HAP-1 (cell line): ENCODE results near the gene C20orf204.
"Not testable (repeated sequence)": the region's sequence is repeated elsewhere in the genome, so short reads cannot be mapped to it uniquely, and the experiment has no call there.

Experiments
- DNase-seq, 2 experiments: peaks; one replicate each; pipeline ENCODE4 v3.0.0-alpha.2; 2016 to 2020; ENCODE audit warnings: low spot score in 2 of 2
- H3K27me3 ChIP-seq: fragments of 250-450 bp; sonication (Bioruptor Pico); 2 replicates; pipeline ENCODE4 v1.5.1; 2020; ENCODE audit warnings: low read depth, mild to moderate bottlenecking, moderate library complexity
- H3K36me3 ChIP-seq: fragments of 250-450 bp; sonication (Bioruptor Pico); replicated peaks from 2 replicates; pipeline ENCODE4 v1.5.1; 2020; ENCODE audit warnings: mild to moderate bottlenecking
- H3K4me1 ChIP-seq: fragments of 250-450 bp; sonication (Bioruptor Pico); 2 replicates; pipeline ENCODE4 v1.5.1; 2020; ENCODE audit warnings: mild to moderate bottlenecking
- H3K4me3 ChIP-seq: fragments of 250-450 bp; sonication (Bioruptor Pico); 2 replicates; pipeline ENCODE4 v1.5.1; 2020; ENCODE audit warnings: mild to moderate bottlenecking, moderate library complexity
- H3K9me3 ChIP-seq: fragments of 250-450 bp; sonication (Bioruptor Pico); 2 replicates; pipeline ENCODE4 v1.5.1; 2020; ENCODE audit warnings: mild to moderate bottlenecking, moderate library complexity
- in situ Hi-C: fragments of 300-500 bp; cut with MboI; formaldehyde crosslinking; loops from 3 replicates; pipeline ENCODE4 v1.14.3; 2020; ENCODE audit warnings: low sequenced_read_pairs, inconsistent platforms, mixed read lengths

C20orf204 gene

GRCh38 chr20:64079273-64080012, 43.5 kb downstream of the C20orf204 start, which contains the start of gene RGS19:
Gene RGS19, minus strand, starts transcription at chr20:64079518. Its CDS starts 2,632 bp downstream, at chr20:64076886.
- H3K9me3 ChIP-seq, result no peaks in the 10 kb centered on the region; the same call in 1 of the 2 replicates
- in situ Hi-C loops, result no loop called here
- H3K4me3 ChIP-seq, result peak within 1 kb of the TSS; percentile 63
- peaks cover 17% of the 10 kb centered on the region for H3K4me1 ChIP-seq
- H3K27me3 ChIP-seq, result no peaks in the 10 kb centered on the region
- H3K36me3 ChIP-seq, result no peaks in the 10 kb centered on the region
- peak; percentile 71 to 88 for DNase-seq

- peak in 1 of 2 experiments; percentile 1 for DNase-seq
- Histone ChIP-seq H3K4me1 (peaks cover 17% of the 10 kb centered on the region), H3K27me3 (no peaks in the 10 kb centered on the region), H3K9me3 (no peaks in the 10 kb centered on the region; the same call in 1 of the 2 replicates), H3K4me3 (peak within 1 kb of the TSS; percentile 63), H3K36me3 (no peaks in the 10 kb centered on the region)
- in situ Hi-C loops, result no loop called here
Observed at GRCh38 chr20:64080013-64080812, 44.2 kb downstream of the C20orf204 start, which contains the start of gene OPRL1. Gene OPRL1, plus strand, starts transcription at chr20:64080082. Its CDS starts 12,639 bp downstream, at chr20:64092721.

GRCh38 chr20:64080813-64081623, 45.0 kb downstream of the C20orf204 start:
- in situ Hi-C loops, result no loop called here
- H3K36me3 ChIP-seq, result no peaks in the 10 kb centered on the region
- H3K9me3 ChIP-seq, result no peaks in the 10 kb centered on the region; the same call in 1 of the 2 replicates
- H3K4me3 ChIP-seq, result peak overlapping the region; percentile 51
- peaks cover 17% of the 10 kb centered on the region for H3K4me1 ChIP-seq
- peak in 1 of 2 experiments; percentile 2 for DNase-seq
- no peaks in the 10 kb centered on the region for H3K27me3 ChIP-seq

- Histone ChIP-seq H3K36me3 (no peaks in the 10 kb centered on the region), H3K27me3 (no peaks in the 10 kb centered on the region), H3K9me3 (peaks cover under 1% of the 10 kb centered on the region), H3K4me3 (no peak overlapping the region), H3K4me1 (peaks cover 17% of the 10 kb centered on the region)
- DNase-seq, result no peak
- in situ Hi-C loops, result no loop called here
Observed at GRCh38 chr20:64081624-64081964, 45.6 kb downstream of the C20orf204 start.

- no peak for DNase-seq
- in situ Hi-C loops, result no loop called here
- Histone ChIP-seq H3K27me3 (no peaks in the 10 kb centered on the region), H3K4me3 (no peak overlapping the region), H3K4me1 (peaks cover 17% of the 10 kb centered on the region), H3K9me3 (peaks cover 2% of the 10 kb centered on the region), H3K36me3 (no peaks in the 10 kb centered on the region)
Observed at GRCh38 chr20:64082126-64082731, 46.2 kb downstream of the C20orf204 start.

- Histone ChIP-seq H3K36me3 (no peaks in the 10 kb centered on the region), H3K4me3 (peak overlapping the region; percentile 33), H3K27me3 (no peaks in the 10 kb centered on the region), H3K9me3 (peaks cover 4% of the 10 kb centered on the region), H3K4me1 (peaks cover 17% of the 10 kb centered on the region)
- DNase-seq, result no peak
- in situ Hi-C loops, result no loop called here
Observed at GRCh38 chr20:64082820-64083377, 46.9 kb downstream of the C20orf204 start.

- peaks cover 15% of the 10 kb centered on the region for H3K4me1 ChIP-seq
- no peaks in the 10 kb centered on the region for H3K36me3 ChIP-seq
- no peaks in the 10 kb centered on the region for H3K27me3 ChIP-seq
- peaks cover 4% of the 10 kb centered on the region for H3K9me3 ChIP-seq
- H3K4me3 ChIP-seq, result peak overlapping the region; percentile 33
- in situ Hi-C loops, result no loop called here
- peak; percentile 87 to 95 for DNase-seq
Observed at GRCh38 chr20:64083378-64083803, 47.4 kb downstream of the C20orf204 start.

- H3K27me3 ChIP-seq, result no peaks in the 10 kb centered on the region
- H3K36me3 ChIP-seq, result no peaks in the 10 kb centered on the region
- H3K9me3 ChIP-seq, result peaks cover 4% of the 10 kb centered on the region
- DNase-seq, result no peak
- in situ Hi-C loops, result no loop called here
- H3K4me1 ChIP-seq, result peaks cover 10% of the 10 kb centered on the region; the same call in 1 of the 2 replicates
- H3K4me3 ChIP-seq, result peak within 1 kb of the TSS; percentile 33
Observed at GRCh38 chr20:64083804-64084684, 48.1 kb downstream of the C20orf204 start, which contains the start of gene LKAAEAR1. Gene LKAAEAR1, minus strand, starts transcription at chr20:64084398. Its CDS starts 179 bp downstream, at chr20:64084219.

GRCh38 chr20:64084685-64085152, 48.7 kb downstream of the C20orf204 start:
- H3K27me3 ChIP-seq, result no peaks in the 10 kb centered on the region
- in situ Hi-C loops, result no loop called here
- peaks cover 4% of the 10 kb centered on the region for H3K9me3 ChIP-seq
- H3K4me1 ChIP-seq, result peaks cover 10% of the 10 kb centered on the region; the same call in 1 of the 2 replicates
- H3K4me3 ChIP-seq, result no peak overlapping the region
- H3K36me3 ChIP-seq, result no peaks in the 10 kb centered on the region
- no peak for DNase-seq

GRCh38 chr20:64086801-64087200, 50.8 kb downstream of the C20orf204 start:
- H3K4me3 ChIP-seq, result no peak overlapping the region
- in situ Hi-C loops, result no loop called here
- H3K36me3 ChIP-seq, result no peaks in the 10 kb centered on the region
- H3K9me3 ChIP-seq, result peaks cover 4% of the 10 kb centered on the region; the same call in 1 of the 2 replicates
- H3K4me1 ChIP-seq, result peaks cover 5% of the 10 kb centered on the region; the same call in 1 of the 2 replicates
- no peaks in the 10 kb centered on the region for H3K27me3 ChIP-seq
- DNase-seq, result no peak

GRCh38 chr20:64087226-64087825, 51.3 kb downstream of the C20orf204 start:
- DNase-seq, H3K4me1 ChIP-seq, H3K36me3 ChIP-seq, H3K4me3 ChIP-seq, H3K27me3 ChIP-seq, H3K9me3 ChIP-seq, in situ Hi-C loops: not testable (repeated sequence)
